DLD1 (cell line): ENCODE measurements around the gene LIFR.
"Not testable (repeated sequence)": the region's sequence is repeated elsewhere in the genome, so short reads cannot be mapped to it uniquely, and the experiment has no call there.

Source experiments
- in situ Hi-C: cut with HindIII; loops from 2 replicates; pipeline ENCODE4 v1.10.0; 2017; ENCODE audit warnings: low sequenced_read_pairs

Gene LIFR

GRCh38 chr5:38582293-38582974 is 26.0 kb upstream of the LIFR start:
- in situ Hi-C loops, result no loop called here

- in situ Hi-C loops, result no loop called here
Measured at GRCh38 chr5:38581597-38581996, 25.2 kb upstream of the LIFR start.

- in situ Hi-C loops, result no loop called here
Measured at GRCh38 chr5:38579105-38579504, 22.7 kb upstream of the LIFR start.

- in situ Hi-C loops, result no loop called here
Measured at GRCh38 chr5:38576961-38577684, 20.7 kb upstream of the LIFR start.

GRCh38 chr5:38576442-38576841 is 20.0 kb upstream of the LIFR start:
- in situ Hi-C loops, result no loop called here

- in situ Hi-C loops, result no loop called here
Measured at GRCh38 chr5:38575476-38575875, 19.0 kb upstream of the LIFR start.

GRCh38 chr5:38574009-38574408 is 17.6 kb upstream of the LIFR start:
- in situ Hi-C loops, result no loop called here

GRCh38 chr5:38573521-38573920 is 17.1 kb upstream of the LIFR start:
- in situ Hi-C loops, result no loop called here

GRCh38 chr5:38569180-38569579 is 12.7 kb upstream of the LIFR start:
- in situ Hi-C loops, result no loop called here

GRCh38 chr5:38567306-38567705 is 10.9 kb upstream of the LIFR start:
- in situ Hi-C loops, result not testable (repeated sequence)

GRCh38 chr5:38563624-38564023 is 7.2 kb upstream of the LIFR start:
- in situ Hi-C loops, result no loop called here

GRCh38 chr5:38562444-38563210 is 6.2 kb upstream of the LIFR start:
- in situ Hi-C loops, result no loop called here

- in situ Hi-C loops, result no loop called here
Measured at GRCh38 chr5:38559428-38559827, 3.0 kb upstream of the LIFR start.

- in situ Hi-C loops, result no loop called here
Measured at GRCh38 chr5:38557792-38558191, 1.3 kb upstream of the LIFR start.

- in situ Hi-C loops, result no loop called here
Measured at GRCh38 chr5:38557308-38557710, 863 bp upstream of the LIFR start.

- in situ Hi-C loops, result no loop called here
Measured at GRCh38 chr5:38556088-38556598, 303 bp downstream of the LIFR start.

GRCh38 chr5:38555354-38556087 is 925 bp downstream of the LIFR start:
- in situ Hi-C loops, result no loop called here

GRCh38 chr5:38554861-38555260 is 1.6 kb downstream of the LIFR start:
- in situ Hi-C loops, result no loop called here

GRCh38 chr5:38554403-38554802 is 2.0 kb downstream of the LIFR start:
- in situ Hi-C loops, result no loop called here

GRCh38 chr5:38553001-38553521 is 3.4 kb downstream of the LIFR start:
- in situ Hi-C loops, result no loop called here
